Erythroblast (primary cell): ENCODE results near the gene TTC32.

Experiments
- GATA1 ChIP-seq: IDR thresholded peaks from 2 replicates; pipeline ENCODE4 v1.6.1; 2011; ENCODE audit warnings: low read depth, mild to moderate bottlenecking, control low read depth, low read length, moderate library complexity
- POLR2A ChIP-seq: IDR thresholded peaks from 2 replicates; pipeline ENCODE4 v1.6.1; 2011; ENCODE audit warnings: mild to moderate bottlenecking, low read length

DNA sequence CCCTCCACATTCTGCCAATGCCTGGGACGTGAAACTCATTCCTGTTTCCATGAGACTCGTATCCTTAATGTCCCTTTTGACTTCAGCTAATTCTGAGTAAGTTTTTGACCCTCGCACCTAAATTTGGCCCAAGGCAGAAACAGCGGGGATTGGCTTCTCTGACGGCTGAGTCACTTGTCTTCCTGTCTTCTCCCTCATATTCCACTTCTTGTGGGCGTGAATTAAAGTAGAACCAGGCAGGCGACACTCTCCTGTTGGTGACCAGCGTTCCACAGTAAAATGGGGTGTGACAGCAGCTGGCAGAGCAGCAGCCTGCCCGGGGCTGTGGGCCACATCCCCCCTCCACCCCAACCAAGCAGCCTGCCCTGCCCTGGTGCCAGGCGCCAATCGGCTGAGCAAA lies 15.5 kb downstream of the TTC32 start:
- no peak for TF ChIP-seq POLR2A
- TF ChIP-seq GATA1: no peak
